GM18951 (cell line): Measurements from ENCODE around the gene LIMS2.

Experiments
- POLR2A ChIP-seq: IDR thresholded peaks from 4 replicates; pipeline ENCODE4 v1.6.1; 2011; ENCODE audit warnings: mild to moderate bottlenecking; ENCODE audit not compliant: insufficient read length, insufficient read depth; ENCODE audit errors: extremely low read depth
- in situ Hi-C: fragments of 300-500 bp; cut with MboI; formaldehyde crosslinking; loops from one replicate; pipeline ENCODE4 v1.12.0; 2022; ENCODE audit warnings: low sequenced_read_pairs, mixed read lengths, inconsistent platforms; ENCODE audit not compliant: unreplicated experiment

The LIMS2 gene

GRCh38 chr2:127632592-127633489 is 42.5 kb downstream of the LIMS2 start:
- in situ Hi-C loops, result no loop called here
- TF ChIP-seq POLR2A, result no peak

- no peak for TF ChIP-seq POLR2A
- in situ Hi-C loops, result no loop called here
Observed at GRCh38 chr2:127631997-127632581, 43.2 kb downstream of the LIMS2 start.

DNA sequence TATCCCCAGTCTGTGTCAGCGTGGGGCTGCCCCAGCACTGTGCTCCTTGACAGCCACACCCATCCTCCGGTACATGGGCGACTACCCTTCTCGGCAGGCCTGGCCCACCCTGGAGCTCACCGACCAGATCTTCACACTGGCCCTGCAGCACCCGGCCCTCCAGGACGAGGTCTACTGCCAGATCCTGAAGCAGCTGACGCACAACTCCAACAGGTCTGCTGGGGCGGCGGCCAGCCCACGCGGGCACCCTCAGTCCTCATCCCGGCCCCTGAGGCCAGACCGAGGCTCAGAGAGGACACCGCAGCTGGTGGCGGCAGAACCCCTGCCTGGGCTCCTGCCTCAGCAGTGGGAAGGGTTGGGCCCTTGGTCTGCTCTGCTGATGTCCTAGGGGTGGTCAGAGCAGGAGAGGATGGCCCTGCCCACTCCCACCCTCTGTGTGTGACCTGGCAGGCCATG is 43.8 kb downstream of the LIMS2 start:
- in situ Hi-C loops, result no loop called here
- no peak for TF ChIP-seq POLR2A

GRCh38 chr2:127630864-127631540 is 44.3 kb downstream of the LIMS2 start:
- TF ChIP-seq POLR2A, result no peak
- in situ Hi-C loops, result no loop called here

- no peak for TF ChIP-seq POLR2A
- in situ Hi-C loops, result no loop called here
Observed at GRCh38 chr2:127630096-127630863, 45.0 kb downstream of the LIMS2 start.

GRCh38 chr2:127629637-127630036 is 45.7 kb downstream of the LIMS2 start:
- in situ Hi-C loops, result no loop called here
- no peak for TF ChIP-seq POLR2A

DNA sequence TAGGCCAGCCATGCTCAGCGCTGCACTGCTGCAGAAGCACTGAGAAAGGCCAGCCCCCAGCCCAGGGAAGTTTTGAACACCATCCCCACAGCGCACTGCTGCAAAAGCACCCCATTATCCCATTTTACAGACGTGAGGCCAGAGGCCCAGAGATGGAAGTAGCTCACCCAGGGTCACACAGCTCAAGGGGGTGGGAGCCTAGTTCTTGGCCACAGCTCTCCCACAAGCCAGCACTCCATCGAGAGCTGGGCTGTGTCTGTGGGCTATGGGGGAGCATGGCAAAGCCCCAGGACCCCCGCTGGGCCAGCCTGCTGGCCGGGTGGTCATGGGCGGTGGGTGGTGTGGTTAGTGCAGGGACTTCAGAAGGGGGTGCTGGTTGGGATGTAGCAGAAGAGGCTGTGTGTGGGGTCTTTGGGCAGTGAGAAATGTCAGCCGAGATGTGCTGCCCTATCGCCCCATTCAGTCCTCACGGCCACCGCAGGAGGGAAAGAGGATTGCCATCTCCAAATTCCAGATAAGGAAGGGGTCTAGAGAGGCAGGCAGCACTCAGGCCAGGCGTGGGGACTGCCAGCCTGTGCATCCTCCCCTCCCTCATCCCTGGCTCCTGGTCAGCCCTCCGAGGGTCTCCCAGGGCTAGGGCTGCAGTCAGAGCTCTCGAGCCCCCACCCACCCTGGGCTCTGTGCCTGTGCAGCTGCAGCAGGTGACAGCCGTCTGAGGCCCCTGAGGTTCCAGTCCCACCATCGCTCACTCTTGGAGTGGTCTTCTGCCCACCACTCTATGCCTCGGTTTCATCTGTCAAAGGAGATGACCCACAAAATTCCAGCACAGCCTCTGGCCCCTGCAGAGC is 46.3 kb downstream of the LIMS2 start:
- TF ChIP-seq POLR2A, result no peak

GRCh38 chr2:127627740-127628571 is 47.4 kb downstream of the LIMS2 start:
- TF ChIP-seq POLR2A, result no peak
- in situ Hi-C loops, result no loop called here

More for the DNA sequence above, 46.3 kb downstream of the LIMS2 start:
- in situ Hi-C loops, result no loop called here

GRCh38 chr2:127626917-127627739 is 48.2 kb downstream of the LIMS2 start:
- in situ Hi-C loops, result no loop called here
- TF ChIP-seq POLR2A, result no peak

GRCh38 chr2:127626175-127626574 is 49.2 kb downstream of the LIMS2 start:
- in situ Hi-C loops, result no loop called here
- no peak for TF ChIP-seq POLR2A

- in situ Hi-C loops, result no loop called here
- TF ChIP-seq POLR2A, result no peak
Observed at GRCh38 chr2:127625572-127625951, 49.8 kb downstream of the LIMS2 start.
